HG03432 (cell line): ENCODE data around the gene SMOC2.
"Not testable (repeated sequence)": the region's sequence is repeated elsewhere in the genome, so short reads cannot be mapped to it uniquely, and the experiment has no call there.

Source experiments
- ATAC-seq: cut with Tn5 transposase; IDR thresholded peaks from one replicate; pipeline ENCODE4 v1.9.1; 2021; ENCODE audit warnings: mild to moderate bottlenecking, moderate library complexity; ENCODE audit not compliant: unreplicated experiment

Gene SMOC2

GRCh38 chr6:168674595-168674994 lies 233.6 kb downstream of the SMOC2 start:
- no peak for ATAC-seq

- no peak for ATAC-seq
Measured at GRCh38 chr6:168675375-168675774, 234.4 kb downstream of the SMOC2 start.

GRCh38 chr6:168675933-168676551 lies 235.1 kb downstream of the SMOC2 start:
- no peak for ATAC-seq

DNA sequence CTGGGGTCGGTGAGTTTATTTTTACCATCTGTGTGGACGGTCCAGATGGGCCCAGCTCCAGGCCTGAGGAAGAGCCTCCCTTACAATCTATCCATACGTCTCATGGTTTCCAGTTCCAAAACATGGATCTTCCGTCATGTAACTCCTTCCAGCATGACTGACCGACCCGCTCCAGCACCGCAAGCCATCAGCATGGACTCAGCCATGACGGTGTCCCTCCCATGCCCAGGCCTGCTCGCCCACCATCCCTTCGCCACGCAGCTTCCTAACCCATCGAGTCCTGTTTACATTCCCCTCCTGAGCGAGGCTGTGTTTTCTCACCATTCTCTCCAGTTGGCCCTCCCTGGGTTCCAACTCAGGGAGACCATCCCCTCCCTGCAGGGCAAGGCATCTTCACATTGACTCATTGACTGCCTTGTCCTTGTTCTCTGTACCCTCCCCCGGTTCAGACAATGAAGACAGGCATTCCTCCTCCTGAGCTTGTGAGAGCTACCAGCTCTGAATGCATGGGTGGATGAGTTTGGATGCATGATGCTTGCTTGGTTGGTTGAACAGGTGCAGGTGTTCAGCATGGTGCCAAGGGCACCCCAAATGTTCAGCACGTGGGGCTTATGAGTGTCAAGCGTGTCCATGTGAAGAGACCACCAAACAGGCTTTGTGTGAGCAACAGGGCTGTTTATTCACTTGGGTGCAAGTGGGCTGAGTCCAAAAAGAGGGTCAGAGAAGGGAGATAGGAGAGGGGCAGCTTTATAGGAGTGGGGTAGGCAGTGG lies 235.8 kb downstream of the SMOC2 start:
- ATAC-seq = no peak

- ATAC-seq = not testable (repeated sequence)
Measured at GRCh38 chr6:168677323-168677781, 236.4 kb downstream of the SMOC2 start.

DNA sequence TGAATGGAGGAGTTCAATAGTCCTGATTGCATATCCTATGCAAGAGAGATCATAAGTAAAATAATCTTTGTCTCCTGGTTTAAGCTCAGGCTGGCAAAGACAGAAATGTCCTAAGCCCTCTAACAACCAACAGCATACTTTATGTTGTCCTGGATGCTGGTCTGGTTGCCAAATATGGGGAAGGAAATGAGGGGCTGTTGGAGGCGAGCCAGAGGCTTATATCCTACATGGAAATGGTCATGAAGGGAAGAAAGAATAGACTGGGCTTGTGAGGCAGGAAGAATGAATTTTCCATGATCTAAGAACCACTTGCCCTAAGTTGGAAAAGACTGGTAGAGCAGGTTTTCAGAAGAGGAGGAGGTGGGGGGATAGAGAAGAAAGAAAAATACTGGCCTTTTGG lies 237.1 kb downstream of the SMOC2 start:
- ATAC-seq = no peak

GRCh38 chr6:168678588-168678987 lies 237.6 kb downstream of the SMOC2 start:
- ATAC-seq = no peak

- no peak for ATAC-seq
Measured at GRCh38 chr6:168681748-168682147, 240.8 kb downstream of the SMOC2 start.

GRCh38 chr6:168683621-168684020 lies 242.6 kb downstream of the SMOC2 start:
- ATAC-seq = no peak

DNA sequence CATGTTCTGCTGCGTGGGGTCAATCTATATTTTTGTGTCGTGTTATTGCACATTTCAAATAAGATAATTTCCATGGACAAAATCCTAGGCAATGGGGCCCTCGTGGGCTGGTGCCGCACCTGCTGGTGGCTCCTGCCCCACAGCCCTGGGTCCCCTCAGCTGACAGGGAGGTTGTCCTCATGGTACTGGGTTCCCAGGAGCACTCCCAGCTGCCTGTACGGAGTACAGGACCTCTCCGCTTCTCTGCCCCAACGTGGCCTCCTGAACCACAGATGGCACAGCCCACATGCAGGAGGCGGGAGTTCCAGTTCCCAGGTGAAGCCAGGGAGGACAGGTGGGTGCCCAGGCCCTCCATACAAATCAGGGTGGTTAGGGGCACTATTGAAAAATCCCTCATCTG lies 243.5 kb downstream of the SMOC2 start:
- no peak for ATAC-seq

DNA sequence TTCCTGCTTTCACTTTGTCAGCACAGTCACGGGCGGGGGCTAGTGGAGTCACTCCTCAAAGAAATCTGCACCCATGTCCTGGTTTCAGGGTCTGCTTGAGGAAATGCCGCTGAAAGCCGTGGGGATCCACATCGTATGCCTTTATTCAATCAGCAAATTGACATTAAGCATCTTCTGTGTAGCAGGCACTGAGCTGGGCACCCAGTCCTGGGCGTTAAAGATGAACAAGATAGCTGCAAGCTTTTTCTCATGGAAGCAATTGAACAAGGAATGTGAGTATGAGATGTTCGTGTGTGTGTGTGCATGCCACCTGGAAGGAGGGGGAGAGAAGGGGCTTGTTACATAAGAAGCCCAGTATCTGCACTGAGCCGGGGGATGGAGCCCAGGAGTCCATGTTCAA lies 243.9 kb downstream of the SMOC2 start:
- ATAC-seq = no peak

- ATAC-seq = no peak
Measured at GRCh38 chr6:168686029-168686738, 245.2 kb downstream of the SMOC2 start.

- ATAC-seq = no peak
Measured at GRCh38 chr6:168686831-168687730, 246.1 kb downstream of the SMOC2 start.

GRCh38 chr6:168690271-168690670 lies 249.3 kb downstream of the SMOC2 start:
- ATAC-seq = no peak

DNA sequence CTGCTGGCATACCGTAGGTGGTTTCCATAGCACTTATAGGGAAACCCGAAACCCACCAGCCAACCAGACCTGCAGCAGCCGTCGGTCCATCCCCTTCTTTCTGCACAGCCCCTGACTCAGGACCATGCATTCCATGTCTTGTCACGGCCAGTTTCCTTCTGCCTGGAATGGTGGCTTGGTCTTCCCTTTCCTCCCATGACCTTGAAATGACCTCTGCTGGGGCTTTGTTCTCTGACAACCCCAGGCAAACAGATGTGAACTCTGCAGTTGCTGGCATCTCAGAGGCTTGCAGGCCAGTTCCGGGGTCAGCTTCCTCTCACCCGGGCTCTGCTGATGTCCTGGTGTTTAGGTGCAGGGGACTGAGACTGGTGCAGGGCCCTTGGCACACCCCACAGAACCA lies 250.8 kb downstream of the SMOC2 start:
- no peak for ATAC-seq

DNA sequence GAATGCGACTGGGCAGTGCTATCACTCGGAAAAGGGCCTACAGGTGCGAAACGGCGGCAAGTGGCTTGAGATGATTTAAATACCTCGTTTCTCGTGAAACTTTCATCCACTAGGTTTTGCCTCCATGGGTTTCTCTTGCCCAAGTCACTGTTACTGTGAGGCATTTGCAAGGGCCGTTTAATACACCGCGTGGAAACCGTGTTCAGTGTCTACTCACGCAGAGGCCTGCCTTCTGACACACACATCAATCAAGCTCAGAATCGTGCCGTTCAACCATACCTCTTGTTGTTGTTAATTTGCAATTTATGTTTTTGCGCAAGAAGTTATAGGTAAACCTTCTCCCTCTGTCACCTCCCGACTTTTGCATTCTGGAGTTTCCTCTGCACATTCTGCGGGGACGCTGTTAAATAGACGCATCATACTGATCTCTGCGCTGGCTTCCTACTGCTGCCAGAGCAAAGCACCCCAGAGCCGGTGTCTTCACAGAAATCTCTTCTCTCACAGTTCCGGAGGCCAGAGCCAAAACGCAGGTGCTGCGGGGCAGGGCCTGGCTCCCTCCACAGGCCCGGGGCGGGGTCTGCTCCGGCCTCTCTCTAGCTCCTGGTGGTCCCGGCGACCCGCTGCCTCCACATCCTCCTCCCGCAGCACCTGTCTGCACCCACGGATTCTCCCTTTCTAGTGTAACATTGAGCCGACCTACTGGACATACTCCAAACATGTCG lies 251.4 kb downstream of the SMOC2 start:
- no peak for ATAC-seq

GRCh38 chr6:168692915-168693257 lies 251.9 kb downstream of the SMOC2 start:
- not testable (repeated sequence) for ATAC-seq

DNA sequence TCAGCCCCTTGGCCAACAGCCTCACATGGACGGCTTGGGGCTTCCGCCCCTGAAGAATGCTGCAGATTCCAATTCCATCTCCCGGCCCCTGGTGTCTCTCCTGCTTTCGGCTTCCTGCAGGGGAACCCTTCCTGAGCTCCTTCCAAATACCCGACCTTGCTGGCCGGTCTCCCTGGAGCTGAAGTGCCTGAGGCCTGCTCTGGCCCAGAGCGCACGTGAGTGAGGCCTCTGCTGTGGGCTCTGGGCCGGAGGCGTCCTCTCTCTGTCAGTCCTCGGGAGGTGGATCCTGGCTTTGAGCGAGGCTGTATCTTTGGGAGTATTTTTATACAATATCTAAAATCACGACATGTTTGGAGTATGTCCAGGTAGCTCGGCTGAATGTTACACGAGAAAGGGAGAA lies 253.8 kb downstream of the SMOC2 start:
- ATAC-seq = not testable (repeated sequence)

DNA sequence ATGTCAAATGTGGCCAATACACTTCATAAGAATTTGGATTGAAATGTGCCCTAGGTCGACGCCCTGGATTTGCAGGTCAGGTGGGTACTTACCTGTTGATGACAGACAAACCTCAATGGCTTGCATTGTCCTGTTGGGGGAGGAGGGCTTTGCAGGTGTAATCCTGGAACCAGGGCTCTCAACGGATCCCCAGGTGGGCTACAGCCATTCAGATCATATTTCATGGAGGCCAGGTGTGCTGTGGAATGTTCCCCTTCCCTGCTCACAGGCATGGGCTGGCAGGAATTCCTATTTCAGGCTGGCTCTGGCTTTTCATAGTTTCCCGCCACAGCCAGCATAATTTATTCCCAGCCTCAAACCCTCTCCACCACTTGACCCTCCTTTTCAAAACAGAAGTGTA lies 254.7 kb downstream of the SMOC2 start:
- no peak for ATAC-seq

DNA sequence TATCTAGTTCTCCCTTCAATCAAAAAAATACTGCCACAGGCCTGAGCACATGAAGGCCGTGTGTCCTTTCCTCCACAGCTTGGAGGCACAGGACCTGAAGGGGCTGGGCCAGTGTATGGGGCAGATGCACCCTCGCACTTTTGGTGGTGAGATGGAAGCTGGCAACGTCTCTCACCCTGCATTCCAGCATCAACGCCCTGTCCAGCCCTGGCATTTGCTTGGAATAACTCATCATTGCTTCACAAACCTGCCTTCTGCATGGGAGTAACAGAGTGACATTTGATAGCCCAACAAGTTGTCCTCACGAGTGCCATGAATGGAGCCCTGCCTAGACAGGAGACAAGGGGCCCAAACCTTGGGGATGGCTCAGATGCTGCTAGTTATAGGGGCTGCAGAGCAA lies 257.9 kb downstream of the SMOC2 start:
- ATAC-seq = no peak
